HG02759 (cell line): Measurements from ENCODE around the gene CACNB2.
"Not testable (repeated sequence)": the region's sequence is repeated elsewhere in the genome, so short reads cannot be mapped to it uniquely, and the experiment has no call there.

ENCODE experiments used
- ATAC-seq: cut with Tn5 transposase; IDR thresholded peaks from one replicate; pipeline ENCODE4 v1.9.1; 2021; ENCODE audit warnings: mild to moderate bottlenecking, moderate library complexity; ENCODE audit not compliant: unreplicated experiment

CACNB2 gene

GRCh38 chr10:18144928-18145327 is 4.7 kb downstream of the CACNB2 start:
- no peak for ATAC-seq

DNA sequence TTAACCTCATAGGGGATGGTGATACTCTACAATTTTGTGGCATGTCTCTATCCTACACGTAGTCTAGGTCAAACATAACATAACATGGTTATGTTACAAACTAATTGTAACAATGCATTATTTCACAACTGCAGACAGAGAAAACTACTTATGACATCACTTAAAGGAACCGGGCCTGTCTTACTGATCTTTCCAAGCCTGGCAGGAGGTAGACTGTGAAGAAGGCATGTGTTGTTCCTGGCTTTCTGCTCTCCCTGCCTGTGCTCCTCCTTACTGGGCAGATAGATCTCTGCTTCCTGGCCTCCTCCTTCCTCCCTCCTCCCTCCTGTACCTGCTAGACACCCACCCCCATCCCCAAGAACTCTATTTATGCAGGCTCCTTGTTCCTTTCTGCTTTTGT is 5.4 kb downstream of the CACNB2 start:
- ATAC-seq, result no peak

DNA sequence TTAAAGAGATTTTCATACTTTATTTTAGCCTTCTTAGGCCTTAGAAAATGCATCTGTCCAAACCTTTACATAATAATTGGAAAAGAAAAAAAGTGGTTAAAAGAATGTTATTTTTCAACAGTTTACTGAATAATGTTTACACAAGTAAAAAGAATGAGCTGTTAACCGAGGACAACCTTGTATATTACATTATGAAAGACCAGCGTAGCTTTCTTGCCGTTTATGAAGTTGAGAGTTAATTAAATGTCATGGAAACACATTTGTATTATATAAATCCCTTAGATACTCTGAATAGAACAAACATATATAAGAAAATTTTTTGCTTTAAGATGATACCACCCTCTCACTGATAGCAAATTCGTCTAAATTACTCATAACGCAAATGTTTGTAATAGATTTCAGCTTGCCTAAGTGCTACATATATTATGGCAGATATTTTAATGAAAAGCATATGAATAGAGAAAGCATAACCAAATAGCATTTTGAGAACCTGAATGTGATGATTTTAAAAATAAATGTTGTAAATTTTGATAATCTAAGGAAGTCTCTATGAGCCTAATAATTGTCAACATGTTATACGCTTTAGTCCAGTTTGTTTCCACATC is 9.1 kb downstream of the CACNB2 start:
- no peak for ATAC-seq

DNA sequence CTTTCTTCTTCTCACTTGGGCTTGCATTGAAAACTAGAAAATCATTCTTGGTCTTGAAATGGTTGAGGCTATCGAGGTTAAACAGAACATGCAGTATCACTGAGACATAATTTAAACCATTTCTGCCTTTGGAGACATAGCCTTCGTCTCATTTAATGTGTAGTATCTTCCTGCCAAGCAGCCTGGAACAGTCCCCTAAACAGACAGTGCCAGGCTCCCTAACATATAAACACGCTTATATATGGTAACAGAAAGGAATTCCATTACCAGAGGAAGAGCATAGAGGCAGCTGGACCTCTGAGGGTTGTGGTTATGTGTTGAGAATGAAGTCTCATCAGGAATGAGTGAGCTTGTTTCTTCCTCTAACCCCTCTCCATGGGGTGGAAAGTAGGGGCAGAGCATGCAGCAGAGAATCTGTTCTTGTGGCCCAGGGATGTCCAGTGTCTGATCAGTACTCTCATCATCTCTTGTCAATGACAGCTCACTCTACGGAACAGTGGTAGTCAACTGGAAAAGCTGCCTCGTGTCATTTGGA is 11.2 kb downstream of the CACNB2 start:
- no peak for ATAC-seq

GRCh38 chr10:18153381-18153780 is 13.2 kb downstream of the CACNB2 start:
- not testable (repeated sequence) for ATAC-seq

DNA sequence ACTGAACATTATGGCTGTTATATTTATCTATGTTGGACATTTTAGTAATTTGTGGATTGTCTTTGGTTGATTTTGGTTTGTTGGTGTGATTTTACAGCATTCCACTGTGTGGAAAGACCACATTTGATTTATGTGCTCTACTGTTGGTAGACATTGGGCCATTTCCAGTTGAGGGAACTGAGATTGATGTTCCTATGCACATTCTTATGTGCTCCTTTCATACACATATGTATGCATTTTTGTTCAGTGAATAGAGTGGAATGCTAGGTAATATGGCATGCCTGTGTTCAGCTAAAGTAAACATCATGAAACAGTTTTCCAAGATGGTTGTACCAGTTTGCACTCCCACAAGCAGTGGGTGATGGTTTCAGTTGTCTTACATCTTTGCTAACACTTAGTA is 15.1 kb downstream of the CACNB2 start:
- ATAC-seq, result no peak

DNA sequence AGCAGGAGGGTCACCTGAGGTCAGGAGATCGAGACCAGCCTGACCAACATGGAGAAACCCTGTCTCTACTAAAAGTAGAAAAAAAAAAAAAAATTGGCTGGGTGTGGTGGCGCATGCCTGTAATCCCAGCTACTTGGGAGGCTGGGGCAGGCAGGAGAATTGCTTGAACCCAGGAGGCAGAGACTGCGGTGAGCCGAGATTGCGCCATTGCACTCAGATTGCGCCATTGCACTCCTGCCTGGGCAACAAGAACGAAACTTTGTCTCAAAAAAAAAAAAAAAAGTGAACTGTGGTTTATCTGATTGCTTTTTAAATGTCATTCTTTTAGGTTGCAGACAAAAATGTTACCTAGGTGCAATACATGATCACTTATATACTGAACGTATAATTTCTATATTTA is 16.6 kb downstream of the CACNB2 start:
- ATAC-seq, result not testable (repeated sequence)

DNA sequence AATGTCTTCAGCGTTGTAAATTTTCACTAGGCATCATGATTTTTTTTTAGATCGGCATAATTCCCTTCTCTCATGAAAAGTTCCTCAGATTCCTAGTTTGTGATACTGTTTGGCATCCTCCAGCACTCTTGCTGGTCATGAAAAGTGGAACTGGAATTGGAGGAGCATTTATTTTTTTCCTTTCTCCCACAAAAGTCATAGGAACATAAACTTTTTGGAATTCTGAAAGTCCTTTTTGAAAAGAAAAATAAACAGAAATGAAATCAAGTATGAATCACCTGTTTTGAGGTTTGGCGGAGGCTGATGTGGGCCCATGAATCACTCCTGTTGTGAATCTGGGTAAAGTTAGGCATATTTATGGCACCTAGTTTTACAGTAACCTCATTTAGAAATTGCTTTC is 17.7 kb downstream of the CACNB2 start:
- no peak for ATAC-seq

- ATAC-seq, result no peak
These were observed 18.6 kb downstream of the CACNB2 start for GRCh38 chr10:18158773-18159265.

DNA sequence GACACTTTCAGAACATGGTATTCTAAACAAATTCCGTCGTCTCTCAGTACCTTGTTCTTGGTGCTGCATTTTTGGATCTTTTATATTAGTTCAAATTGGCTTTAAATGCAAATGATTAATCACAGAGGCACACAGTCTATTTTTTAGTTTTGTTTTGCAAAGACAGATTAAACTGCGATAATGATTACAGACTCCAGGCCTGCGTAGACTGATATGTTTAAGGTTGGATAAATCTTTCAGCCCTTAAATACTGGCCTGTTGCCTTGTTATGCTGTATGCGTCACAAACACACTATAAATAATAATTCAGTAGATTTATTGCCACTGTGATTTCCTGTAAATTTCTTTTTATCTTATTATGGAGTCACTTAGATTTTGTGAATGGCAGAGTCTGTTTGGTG is 19.3 kb downstream of the CACNB2 start:
- ATAC-seq, result no peak

DNA sequence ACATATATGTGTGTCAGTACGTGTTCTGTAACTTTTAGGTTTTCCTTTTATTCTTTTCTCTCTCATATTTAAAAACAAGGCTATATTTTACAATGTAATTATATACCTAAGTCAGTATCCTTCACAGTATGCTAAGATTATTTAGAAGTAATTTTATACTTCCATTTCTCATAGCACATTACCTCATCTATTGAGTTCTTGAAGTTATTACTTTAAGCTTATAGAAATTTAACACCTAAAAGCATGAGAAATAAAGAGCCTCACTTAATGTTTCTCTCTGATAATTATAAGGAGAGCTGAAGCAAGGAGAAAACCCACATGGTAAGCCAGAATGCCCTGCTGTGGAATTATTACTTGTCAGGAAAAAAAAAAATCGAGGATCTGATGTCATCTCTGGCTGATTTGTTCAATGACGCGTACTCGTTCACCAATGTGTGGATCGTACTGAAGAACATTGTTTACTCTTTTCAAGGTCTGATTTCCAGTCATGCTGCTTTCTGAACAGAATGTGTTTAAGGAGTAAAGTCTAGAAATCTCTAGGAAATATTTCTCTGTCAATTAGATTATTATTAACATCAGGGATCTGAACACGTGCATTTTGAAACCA is 21.9 kb downstream of the CACNB2 start:
- no peak for ATAC-seq

DNA sequence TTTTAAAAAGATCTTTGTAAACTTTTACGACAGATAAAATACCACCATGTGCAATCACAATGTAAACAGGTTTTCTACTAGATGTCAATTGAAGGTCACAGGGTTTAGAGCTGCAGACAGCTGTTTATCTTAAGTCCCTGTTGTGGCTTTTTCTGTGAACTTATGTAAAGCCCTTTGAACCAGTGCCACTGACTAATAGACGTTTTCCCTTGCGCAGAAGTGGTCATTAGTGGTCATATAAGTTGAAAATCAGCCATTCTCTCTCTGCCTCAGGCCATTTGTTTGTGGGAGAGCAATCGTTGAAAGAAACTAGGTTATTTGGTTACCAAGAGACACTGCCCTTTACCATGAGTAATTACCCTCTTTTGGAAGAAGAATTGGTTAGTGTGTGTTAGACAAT is 23.9 kb downstream of the CACNB2 start:
- no peak for ATAC-seq

GRCh38 chr10:18164748-18165361 is 24.6 kb downstream of the CACNB2 start:
- ATAC-seq, result no peak

GRCh38 chr10:18178854-18179483 is 38.7 kb downstream of the CACNB2 start:
- ATAC-seq, result no peak

DNA sequence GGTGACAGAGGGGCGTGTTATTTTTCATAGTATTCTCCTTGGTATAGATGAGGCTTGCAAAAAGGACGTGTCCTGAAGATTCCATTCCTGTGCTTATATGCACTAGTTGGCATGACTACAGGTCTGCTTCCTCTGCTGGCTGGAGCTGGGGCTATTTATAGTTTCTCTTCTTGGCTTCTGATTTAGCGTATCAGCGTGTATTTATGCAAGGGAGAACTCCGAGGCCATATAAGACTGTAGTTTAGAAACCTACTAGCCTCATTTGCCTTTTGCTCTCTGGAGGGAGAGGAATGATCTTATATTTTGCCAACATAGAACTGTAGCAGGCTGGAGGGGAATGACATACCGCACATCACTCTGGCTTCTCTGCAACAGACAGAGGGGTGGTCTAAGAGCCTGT is 39.7 kb downstream of the CACNB2 start:
- no peak for ATAC-seq

GRCh38 chr10:18181382-18181781 is 41.2 kb downstream of the CACNB2 start:
- not testable (repeated sequence) for ATAC-seq

DNA sequence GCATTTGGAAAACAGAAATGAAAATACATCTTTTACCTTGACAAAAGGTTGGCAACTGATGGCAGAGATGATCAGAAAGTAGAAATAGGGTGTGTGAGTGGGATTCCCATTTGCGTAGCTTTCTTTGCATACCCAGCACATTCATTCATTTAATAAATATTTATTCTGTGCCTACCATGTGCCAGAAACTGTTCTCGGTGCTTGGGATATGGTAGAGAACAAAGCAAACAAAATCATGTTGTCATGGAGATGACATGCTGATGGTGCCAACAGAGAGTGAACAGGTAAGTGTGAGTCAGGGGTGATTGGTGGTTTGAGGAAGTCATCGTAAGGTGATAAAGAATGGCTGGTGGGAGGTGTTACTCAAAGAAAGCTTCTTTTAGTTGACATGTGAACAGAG is 45.4 kb downstream of the CACNB2 start:
- no peak for ATAC-seq

GRCh38 chr10:18190840-18191239 is 50.6 kb downstream of the CACNB2 start:
- ATAC-seq, result no peak

- ATAC-seq, result no peak
These were observed 54.4 kb downstream of the CACNB2 start for GRCh38 chr10:18194634-18195033.

DNA sequence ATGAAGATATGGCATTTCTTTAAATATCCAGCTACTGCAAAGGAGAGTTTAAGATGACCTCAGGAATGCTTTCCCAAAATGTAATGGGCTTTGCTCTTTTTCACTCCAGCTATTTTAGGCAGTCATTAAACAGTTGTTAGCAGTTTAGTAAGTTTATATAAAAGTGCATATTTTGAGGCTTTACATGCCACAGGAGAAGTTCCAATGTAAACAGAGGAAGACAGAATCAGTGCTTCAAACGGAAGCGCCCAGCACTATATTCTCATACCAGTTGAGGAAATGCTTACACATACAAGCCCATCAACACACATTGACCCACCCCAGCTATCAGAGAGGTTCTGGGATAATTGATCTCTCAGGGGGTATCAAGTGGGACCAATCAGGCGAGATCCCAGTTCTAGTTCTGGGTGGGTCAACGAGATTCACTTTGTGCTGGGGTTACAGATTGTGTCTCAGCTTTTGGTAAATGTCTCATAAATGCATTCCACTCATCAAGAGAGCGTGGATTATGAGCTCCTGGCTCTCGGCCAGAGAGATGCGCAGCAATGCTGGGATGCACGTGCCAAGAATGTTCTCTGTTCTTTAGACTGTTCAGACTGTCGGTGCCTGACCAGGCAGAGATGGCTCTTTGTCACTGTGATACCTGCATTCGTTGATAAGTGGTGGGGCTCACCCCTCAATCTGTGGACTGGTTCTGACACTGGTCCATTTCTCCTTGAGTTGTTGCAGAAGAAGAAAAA is 55.0 kb downstream of the CACNB2 start:
- ATAC-seq, result no peak
